ENCODE results near the gene OLFML2A.

OLFML2A gene

DNA sequence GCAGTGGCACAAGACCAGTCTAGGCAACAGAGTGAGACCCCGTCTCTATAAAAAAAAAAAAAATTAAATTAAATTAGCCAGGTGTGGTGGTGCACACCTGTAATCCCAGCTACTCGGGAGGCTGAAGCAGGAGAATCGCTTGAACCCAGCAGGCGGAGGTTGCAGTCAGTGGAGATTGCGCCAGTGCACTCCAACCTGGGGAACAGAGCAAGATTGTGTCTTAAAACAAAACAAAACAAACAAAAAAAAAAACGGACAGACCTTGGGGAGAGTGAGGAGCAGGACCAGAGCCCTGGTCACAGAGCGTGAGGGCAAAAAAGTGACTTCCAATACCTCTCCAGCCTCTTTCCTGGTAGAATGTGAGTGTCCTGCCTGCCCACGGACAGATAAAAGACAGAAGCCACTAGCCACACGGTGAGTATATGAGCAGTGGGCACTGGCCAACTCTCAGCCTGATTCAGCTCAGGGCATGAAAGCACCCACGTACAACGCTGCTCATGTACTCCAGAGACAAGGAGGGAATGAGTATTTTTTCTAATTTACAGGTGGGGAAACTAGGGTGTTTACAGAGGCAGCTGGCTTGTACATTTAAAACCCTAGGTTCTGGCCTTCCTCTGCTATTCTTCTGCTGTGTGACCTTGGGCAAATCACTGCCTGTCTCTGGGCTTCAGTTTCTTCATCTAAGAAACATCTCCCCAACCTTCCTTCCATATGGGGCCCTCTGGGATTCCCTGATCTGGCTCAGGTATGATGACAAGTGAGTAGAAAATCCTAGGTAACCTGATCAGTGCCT is 1.8 kb downstream of the OLFML2A start:
- TF ChIP-seq ZNF274 (IDR thresholded peaks at IDR 0.05; ENCODE audit: low read depth, low read length) = no peak
- H3K4me3 ChIP-seq (ENCODE audit: low read length) = no peak overlapping the region

DNA sequence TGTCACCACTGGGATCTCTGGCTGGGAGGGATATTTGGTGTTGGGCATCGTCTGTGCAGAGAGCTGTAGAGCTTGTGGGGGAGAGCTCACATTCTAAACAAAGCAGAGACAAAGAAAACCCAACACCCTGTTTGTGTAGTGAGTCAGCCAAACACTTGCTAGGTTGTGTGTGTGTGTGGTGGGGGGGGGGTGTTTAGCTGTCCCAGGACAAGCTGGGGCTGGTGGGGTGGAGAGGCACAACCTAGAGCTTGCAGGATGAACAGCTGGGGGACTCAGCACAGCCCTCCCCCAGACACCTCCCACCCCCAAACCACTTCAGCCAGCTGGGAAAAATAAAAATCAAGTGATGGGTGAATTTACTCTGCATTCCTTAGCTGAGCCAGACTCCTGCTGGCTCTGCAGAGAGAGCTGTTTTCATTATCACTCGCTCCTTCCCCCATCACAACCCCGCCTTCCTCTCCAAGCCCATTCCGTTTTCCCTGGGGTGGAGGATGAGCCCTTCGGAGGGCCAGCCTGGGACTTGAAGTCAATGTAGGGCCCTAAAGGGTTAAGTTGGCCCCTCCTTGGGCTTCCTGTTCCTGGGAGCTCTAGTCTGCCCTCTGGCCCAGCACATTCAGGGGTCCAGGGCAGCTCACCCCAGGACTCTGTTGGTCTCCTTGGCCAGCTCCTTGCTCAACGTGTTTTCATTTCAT is 2.6 kb downstream of the OLFML2A start:
- no peak overlapping the region for H3K4me3 ChIP-seq (ENCODE audit: low read length)
- no peak for TF ChIP-seq ZNF274 (IDR thresholded peaks at IDR 0.05; ENCODE audit: low read depth, low read length)

DNA sequence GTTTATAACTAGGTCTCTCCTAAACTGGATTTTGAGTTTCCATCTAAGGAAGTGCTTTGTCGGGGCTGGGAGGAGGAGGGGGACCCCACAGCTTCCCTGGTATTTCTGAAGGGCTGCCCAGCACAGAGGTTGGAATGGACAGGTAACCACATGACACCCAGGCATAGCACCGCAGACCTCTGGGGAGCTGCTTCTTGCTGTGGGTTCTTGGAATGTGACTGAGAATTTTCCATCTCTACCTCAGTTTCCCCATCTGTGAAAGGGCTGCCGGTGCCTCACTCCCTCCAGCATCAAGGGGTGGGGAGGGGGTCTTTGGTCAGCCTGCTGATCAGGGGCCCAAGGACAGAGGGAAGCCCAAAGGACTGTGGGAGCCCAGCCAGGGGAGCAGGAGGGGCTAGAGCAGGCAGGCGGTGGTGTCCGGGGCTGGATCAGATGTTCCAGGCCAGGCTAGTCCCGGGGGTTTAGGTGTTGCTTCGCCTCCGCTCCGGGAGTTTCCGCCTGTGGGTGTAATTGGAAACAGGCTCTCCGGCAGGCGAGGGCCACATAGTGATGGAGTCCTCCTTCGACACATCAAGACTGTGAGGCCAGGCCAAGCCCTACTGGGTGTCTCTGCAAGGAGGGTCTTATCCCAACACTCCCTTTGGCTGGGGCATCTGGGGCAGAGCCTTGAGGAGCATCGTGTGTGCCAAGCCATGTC is 3.3 kb downstream of the OLFML2A start:
- H3K4me3 ChIP-seq (ENCODE audit: low read length) = no peak overlapping the region
- TF ChIP-seq ZNF274 (IDR thresholded peaks at IDR 0.05; ENCODE audit: low read depth, low read length) = no peak

DNA sequence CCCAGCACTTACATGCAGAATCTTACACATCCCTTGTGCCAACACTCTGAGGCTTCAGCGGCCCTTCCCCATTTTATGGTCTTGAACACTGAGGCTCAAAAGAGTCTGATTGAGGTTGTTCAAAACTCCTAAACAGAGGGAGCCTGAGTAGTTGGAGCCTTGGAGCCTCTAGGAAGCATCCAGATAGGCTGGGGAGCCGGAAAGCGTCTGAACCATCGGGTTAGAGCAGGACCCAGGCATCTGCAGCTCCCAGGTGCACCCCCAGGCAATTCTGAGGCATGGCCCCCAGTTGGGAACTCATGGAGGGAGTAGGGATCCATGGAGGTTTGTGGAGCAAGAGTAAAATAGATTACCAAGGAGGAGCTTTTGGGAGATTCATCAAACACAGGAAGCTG is 3.8 kb downstream of the OLFML2A start:
- H3K4me3 ChIP-seq (ENCODE audit: low read length) = no peak overlapping the region
- TF ChIP-seq ZNF274 (IDR thresholded peaks at IDR 0.05; ENCODE audit: low read depth, low read length) = no peak

DNA sequence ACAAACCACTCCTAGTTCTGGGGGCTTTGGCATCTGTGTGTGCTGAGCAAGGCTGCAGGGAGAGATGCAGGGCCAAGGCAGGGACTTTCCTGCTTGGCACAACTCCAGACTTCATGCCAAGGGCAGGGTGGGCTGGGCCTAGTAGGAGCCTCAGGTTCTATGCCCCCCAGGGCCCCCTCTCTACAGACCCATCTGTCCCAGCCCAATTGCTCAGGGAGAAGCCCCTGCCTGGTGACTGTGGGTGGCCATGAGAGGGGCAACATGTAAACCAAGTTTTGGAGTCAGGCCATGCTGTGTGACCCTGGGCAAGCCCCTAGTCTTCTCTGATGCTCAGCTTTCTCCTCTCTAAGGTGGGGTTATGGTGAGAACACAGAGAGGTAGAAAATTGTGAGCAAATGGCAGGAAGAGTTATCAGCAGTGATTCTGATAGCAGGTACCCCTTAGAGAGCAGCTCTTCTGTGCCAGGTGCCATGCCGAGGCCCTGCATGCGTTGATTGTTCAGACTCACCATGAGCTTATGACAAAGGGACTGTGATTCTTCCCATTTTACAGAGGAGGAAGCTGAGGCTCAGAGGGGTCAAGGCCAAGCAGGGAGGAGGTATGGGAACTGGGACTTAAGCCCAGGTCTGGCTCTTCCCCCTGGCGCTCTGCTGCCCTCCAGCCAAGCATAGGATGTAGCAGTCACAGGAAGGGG is 5.2 kb downstream of the OLFML2A start:
- TF ChIP-seq ZNF274 (IDR thresholded peaks at IDR 0.05; ENCODE audit: low read depth, low read length) = no peak
- H3K4me3 ChIP-seq (ENCODE audit: low read length) = no peak overlapping the region

DNA sequence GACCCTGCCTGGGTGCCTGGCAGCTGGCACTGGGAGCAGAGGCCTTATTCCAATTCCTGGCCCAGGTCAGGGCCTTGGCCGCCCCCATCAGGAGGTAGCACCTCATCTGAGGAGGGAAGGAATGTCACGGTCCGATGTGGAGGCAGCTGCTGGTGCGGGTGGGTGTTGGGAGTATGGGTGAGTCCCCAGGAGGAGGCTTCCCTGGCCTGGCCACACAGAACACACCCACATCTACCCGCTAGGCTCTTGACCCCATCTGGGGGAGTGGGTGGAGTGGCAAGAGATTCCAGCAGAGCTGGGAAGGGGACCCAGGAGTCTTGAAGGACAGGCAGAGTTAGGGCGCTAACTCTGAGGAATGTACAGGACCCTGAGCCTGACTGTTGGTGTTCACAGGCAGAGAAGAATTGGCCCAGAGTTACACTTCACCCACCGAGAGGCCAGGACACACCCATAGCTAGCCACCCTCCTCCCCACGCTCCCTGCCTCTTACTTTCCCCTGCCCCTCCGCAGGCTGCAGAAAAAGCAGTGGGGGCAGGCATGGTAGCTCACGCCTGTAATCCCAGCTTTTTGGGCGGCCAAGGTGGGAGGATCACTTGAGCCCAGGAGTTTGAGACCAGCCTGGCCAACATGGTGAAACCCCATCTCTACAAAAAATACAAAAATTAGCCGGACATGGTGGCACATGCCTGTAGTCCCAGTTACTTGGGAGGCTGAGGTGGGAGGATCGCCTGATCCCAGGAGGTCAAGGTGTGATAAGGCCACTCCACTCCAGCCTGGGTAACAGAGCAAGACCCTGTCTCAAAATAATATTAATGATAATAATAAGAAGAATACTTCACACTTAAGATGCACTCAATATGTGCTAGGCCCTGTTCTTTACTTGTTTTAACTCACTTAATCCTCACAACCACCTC is 6.0 kb downstream of the OLFML2A start:
- H3K4me3 ChIP-seq (ENCODE audit: low read length) = no peak overlapping the region
- no peak for TF ChIP-seq ZNF274 (IDR thresholded peaks at IDR 0.05; ENCODE audit: low read depth, low read length)

DNA sequence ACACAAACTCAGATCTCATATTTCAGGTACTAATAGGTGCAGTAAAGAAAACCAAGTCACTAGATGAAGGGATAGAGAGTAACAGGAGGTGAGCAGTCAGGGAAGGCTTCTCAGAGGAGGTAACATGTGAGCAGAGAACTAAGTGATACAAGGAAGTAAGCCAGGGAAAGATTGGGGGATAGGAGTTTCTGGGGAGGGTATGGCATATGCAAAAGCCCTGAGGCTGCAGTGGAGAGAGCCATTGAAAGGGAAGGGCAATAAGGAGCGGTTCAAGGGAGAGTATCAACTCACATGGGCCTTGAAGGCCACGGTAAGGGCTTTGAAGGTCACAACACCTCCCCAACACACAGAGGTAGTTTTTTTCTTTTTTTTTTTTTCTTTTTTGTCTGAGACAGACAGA is 6.9 kb downstream of the OLFML2A start:
- TF ChIP-seq ZNF274 (IDR thresholded peaks at IDR 0.05; ENCODE audit: low read depth, low read length) = no peak
- no peak overlapping the region for H3K4me3 ChIP-seq (ENCODE audit: low read length)

DNA sequence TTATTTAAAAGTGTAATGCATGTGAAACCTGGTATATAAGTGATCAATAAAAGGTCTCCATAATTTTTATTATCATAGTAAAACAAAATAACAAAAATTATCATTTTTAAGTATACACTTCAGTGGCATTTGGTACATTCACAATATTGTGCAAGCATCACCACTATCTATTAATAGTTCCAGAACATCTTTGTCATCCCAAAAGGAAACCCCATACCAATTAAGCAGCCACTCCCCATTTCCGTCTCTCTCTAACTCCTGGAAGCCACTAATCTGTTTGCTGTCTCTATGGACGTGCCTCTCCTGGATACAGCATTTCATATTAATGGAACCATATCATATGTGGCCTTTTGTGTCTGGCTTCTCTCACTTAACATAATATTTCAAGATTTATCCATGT is 7.6 kb downstream of the OLFML2A start:
- no peak for TF ChIP-seq ZNF274 (IDR thresholded peaks at IDR 0.05; ENCODE audit: low read depth, low read length)
- H3K4me3 ChIP-seq (ENCODE audit: low read length) = no peak overlapping the region

DNA sequence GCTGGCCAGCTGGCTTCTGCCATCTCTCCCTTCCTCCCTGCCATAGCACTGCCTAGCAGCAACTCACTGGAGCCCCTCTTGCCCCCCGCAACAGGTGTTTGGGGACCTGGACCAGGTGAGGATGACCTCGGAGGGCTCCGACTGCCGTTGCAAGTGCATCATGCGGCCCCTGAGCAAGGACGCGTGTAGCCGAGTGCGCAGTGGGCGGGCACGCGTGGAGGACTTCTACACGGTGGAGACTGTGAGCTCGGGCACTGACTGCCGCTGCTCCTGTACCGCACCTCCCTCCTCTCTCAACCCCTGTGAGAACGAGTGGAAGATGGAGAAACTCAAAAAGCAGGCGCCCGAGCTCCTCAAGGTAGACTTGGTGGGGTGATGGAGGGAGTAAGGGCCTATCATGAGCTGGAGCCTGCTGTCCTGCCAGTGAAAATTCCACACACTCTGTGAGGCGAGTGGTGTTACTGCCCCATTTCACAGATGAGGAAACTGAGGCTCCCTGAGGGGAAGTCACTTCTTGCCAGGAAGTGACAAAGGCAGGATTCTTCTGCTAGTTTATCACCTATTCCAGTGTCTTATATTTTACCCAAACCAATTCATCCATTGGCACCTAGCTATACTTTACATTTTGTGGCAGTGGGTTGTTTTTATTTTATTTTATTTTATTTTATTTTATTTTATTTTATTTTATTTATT is 10.1 kb downstream of the OLFML2A start:
- no peak overlapping the region for H3K4me3 ChIP-seq (ENCODE audit: low read length)
- no peak for TF ChIP-seq ZNF274 (IDR thresholded peaks at IDR 0.05; ENCODE audit: low read depth, low read length)

DNA sequence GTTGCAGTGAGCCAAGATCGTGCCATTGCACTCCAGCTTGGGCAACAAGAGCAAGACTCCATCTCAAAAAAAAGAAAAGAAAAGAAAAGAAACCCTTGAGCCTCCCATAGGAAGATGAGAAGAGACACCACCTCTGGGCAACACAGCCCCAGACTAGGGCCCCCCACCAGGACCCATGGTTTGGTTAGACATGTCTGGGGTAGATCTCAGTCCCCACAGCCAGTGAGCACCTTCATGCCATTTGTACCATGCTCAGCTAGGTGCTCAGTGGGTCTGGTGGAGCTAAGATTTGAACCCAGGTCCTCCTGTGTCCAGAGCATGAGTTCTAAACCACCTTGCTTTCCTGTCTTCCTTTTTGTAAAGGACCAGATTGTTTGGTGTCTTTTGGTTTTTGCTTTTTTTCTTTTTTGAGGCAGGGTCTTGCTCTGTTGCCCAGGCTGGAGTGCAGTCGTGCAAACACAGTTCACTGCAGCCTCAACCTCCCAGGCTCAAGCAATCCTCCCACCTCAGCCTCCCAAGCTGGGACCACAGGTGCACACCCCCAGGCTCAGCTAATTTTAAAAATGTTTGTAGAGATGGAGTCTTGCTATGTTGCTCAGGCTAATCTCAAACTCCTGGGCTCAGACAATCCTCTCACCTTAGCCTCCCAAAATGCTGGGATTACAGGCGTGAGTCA is 11.7 kb downstream of the OLFML2A start:
- no peak for TF ChIP-seq ZNF274 (IDR thresholded peaks at IDR 0.05; ENCODE audit: low read depth, low read length)
- no peak overlapping the region for H3K4me3 ChIP-seq (ENCODE audit: low read length)

DNA sequence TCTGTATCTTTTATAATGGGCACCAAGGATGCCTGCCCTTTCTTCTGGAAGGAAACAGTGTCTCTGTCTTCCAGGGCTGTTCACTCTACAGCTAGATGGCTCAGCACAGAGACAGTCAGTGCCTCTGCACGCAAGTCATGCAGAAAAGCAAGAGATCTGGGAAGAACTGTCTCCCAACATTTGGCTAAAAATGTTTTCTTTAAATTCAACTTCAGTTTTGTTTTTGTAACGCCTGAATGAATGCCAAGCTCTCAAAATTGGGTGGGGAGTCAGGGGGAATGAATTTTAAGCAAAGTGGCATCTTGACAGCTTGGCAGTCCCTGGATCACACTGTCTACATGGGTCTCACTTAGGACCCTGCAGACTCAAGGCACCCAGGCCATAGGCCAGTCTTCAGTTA is 12.6 kb downstream of the OLFML2A start:
- TF ChIP-seq ZNF274 (IDR thresholded peaks at IDR 0.05; ENCODE audit: low read depth, low read length) = no peak
- H3K4me3 ChIP-seq (ENCODE audit: low read length) = no peak overlapping the region

DNA sequence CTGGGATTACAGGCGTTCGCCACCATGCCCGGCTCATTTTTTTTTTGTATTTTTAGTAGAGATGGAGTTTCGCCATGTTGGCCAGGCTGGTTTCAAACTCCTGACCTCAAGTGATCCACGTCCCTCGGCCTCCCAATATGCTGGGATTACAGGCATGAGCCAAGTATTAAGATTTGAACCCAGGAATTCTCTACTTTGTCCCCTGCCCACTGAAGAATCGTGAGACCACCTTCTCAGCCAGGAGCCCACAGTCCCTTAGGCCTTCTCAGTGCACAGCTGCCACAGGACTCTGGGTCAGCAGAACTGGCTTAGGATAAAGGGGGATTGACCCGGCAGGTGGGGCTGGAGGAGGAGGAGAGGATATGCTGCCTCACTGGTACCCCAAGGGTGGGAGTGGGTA is 13.4 kb downstream of the OLFML2A start:
- no peak for TF ChIP-seq ZNF274 (IDR thresholded peaks at IDR 0.05; ENCODE audit: low read depth, low read length)
- no peak overlapping the region for H3K4me3 ChIP-seq (ENCODE audit: low read length)

Measured in GM08714 (cell line).